NB4 (cell line): Measurements from ENCODE around the gene CDK5RAP3.

ENCODE experiments used
- MYC ChIP-seq: IDR thresholded peaks from 2 replicates; pipeline ENCODE4 v1.6.1; 2011; ENCODE audit warnings: low read depth, low read length
- POLR2A ChIP-seq: IDR thresholded peaks from 2 replicates; pipeline ENCODE4 v1.6.1; 2011; ENCODE audit warnings: mild to moderate bottlenecking; ENCODE audit not compliant: insufficient read length; ENCODE audit errors: extremely low read depth
- TF ChIP-seq, protein P1 (sequence below): IDR thresholded peaks from one replicate; pipeline ENCODE4 v1.5.1; 2012; ENCODE audit warnings: low read depth, low read length

DNA sequence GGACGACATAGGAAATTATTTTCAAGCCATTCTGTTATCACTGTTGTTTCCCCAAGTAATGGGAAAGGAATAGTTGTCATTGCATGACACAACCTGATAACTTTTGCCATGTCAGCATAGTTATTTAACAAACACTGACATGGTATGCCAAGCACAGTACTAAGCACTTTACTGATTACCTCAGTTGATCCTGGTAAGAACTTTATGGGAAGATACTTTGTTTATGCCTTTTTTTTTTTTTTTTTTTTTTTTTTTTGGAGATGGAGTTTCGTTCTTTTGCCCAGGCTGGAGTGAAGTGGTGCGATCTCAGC is 45.3 kb upstream of the CDK5RAP3 start:
- TF ChIP-seq, protein P1, sequence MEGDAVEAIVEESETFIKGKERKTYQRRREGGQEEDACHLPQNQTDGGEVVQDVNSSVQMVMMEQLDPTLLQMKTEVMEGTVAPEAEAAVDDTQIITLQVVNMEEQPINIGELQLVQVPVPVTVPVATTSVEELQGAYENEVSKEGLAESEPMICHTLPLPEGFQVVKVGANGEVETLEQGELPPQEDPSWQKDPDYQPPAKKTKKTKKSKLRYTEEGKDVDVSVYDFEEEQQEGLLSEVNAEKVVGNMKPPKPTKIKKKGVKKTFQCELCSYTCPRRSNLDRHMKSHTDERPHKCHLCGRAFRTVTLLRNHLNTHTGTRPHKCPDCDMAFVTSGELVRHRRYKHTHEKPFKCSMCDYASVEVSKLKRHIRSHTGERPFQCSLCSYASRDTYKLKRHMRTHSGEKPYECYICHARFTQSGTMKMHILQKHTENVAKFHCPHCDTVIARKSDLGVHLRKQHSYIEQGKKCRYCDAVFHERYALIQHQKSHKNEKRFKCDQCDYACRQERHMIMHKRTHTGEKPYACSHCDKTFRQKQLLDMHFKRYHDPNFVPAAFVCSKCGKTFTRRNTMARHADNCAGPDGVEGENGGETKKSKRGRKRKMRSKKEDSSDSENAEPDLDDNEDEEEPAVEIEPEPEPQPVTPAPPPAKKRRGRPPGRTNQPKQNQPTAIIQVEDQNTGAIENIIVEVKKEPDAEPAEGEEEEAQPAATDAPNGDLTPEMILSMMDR: no peak
- TF ChIP-seq POLR2A (no peak), MYC (no peak)
